CD4-positive, alpha-beta T cell treated with Interleukin-4 for 1 hour (primary cell): Measurements from ENCODE around the gene TTPAL.

Experiments
- DNase-seq, 2 donors: peaks; one replicate each; pipeline ENCODE4 v3.0.0-alpha.2; 2020 to 2022

Gene TTPAL

DNA sequence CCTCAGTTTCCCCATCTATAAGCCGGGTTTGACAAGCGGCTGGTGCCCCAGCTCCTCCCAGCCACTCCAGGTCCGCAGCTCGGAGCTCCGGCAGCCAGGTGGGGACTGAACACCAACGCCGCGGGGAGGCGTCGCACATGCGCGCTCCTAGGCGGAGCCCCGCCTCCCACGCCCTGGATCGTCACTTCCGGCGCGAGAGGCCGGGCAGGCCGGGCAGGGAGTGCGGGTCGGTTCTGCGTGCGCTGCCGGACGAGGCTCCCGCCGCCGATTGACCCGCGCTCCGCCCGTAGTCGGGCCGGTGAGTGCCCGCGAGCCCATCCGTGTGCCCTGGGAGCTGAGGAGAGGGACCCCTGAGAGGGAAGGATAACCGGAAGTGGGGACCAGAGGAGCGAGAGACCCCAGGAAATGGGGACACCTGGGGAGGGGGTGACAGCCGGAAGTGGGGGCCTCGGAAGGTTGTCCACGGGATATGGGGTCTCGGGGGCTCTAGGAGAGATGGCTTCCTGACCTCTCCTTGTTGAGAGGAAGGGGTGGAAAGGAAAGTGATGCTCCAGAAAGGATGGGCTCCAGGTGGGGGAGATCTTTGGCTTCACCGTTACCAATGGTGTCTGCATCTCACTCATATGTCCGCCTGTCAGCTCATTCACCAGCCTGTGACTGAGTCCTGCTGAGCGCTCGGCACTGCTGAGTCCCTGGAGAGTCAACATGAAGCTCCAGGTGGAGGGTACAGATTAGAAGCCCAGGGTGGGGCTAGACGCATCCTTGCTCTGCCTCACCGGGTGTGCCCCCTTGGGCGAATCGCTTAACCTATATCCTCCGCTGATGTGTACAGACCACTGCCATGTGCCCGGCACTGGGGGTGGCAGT is at the start of gene TTPAL:
TTPAL (plus strand) TSS at position 181 of the 867 bp plus-strand sequence. CDS start 4,126 bp downstream, outside the sequence.
- peak; percentile 89 to 90 for DNase-seq

- DNase-seq: no peak
Observed at GRCh38 chr20:44425923-44426322, 49.8 kb upstream of the TTPAL start.

DNA sequence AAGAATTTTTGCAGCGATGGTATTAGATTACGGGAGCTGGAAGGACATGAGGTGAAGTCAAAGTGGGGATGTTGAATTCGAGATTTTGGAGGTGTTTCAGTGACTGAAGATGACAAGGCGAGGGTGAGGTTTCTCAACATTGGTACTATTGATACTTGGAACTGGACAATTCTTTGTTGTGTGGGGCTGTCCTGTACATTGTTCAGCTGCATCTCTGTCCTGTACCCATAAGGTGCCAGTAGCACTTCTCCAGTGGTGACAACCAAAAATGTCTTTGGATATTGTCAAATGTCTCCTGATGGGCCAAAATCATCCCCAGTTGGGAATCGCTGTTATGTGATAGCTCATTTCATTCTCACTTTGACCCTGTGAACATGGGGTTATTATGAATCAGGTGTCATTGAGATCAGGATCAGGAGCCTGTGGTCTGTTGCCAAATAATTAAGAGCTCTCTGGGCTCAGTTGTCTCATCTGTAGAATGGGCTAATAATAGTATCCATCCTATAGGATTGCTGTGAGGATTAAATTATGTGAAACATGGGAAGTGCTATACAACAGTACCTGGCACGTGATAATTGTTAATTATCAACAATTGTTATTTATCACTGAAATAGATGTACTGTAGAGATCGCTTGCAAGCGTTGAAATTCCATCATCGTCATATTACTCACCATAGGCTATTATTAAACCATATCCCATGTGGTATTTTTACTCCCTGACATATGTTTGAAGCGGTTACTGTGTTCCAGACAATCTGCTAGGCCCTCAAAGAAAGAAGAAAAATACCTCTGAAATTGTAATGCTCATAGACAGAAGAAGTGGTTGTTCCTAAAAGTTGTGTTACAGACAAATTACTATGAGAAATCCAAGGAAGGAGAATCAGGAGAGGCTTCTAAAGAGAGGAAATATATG is 48.5 kb upstream of the TTPAL start:
- DNase-seq: no peak

GRCh38 chr20:44427804-44428173 is 47.9 kb upstream of the TTPAL start:
- DNase-seq: no peak

GRCh38 chr20:44428174-44429016 is 47.3 kb upstream of the TTPAL start:
- DNase-seq: no peak

DNA sequence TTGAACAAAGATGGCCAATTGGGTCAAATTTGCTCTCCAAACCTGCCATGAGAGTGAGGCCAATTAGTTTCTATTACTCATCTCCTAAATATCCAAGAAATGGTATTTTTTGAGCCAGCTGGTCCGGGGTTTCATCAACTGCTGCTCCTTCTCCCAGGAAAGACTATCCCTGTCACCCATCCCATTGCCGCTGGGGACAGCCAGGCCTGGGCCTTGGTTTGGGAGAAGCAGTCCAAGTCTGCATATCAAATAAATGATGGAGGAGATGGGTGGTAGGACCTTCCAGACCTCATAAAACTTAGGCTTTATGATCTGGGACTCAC is 46.7 kb upstream of the TTPAL start:
- no peak for DNase-seq

- DNase-seq: no peak
Observed at GRCh38 chr20:44429419-44430269, 46.0 kb upstream of the TTPAL start.

DNA sequence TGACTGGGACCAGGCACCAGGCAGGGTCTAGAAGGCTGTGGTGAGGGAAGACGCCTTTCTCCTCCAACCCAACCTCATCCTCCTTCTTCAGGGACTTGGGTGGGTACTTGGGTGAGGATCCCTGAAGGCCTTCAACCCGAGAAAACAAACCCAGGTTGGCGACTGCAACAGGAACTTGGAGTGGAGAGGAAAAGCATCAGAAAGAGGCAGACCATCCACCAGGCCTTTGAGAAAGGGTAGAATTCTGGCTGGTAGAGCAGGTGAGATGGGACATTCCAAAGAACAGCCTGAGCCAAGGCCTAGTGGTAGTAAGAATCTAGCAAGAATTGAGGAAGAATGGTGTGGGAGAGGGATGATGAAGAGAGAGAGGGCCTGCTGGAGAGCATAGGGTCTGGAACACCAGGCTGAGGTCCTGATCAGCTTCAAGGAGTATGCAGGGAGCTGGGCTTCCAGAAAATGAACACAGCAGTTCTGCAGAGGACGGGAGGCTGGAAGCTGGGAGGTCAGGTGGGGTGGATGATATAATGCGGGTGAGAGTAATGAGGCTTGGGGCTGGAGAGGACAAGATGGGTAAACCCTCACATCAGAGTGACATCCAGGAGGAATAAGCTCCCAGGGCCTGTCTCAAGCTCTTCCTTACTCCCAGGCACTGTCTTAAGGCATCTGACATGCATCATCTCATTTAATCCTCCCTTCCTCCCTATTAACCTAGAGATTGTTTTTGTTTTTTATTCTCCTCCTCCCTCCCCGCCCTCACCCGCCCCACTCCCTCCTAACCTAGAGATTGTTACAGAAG is 45.2 kb upstream of the TTPAL start:
- no peak for DNase-seq

- no peak for DNase-seq
Observed at GRCh38 chr20:44431118-44431501, 44.6 kb upstream of the TTPAL start.

- no peak for DNase-seq
Observed at GRCh38 chr20:44431502-44432234, 44.0 kb upstream of the TTPAL start.

- no peak for DNase-seq
Observed at GRCh38 chr20:44432618-44433577, 42.8 kb upstream of the TTPAL start.

DNA sequence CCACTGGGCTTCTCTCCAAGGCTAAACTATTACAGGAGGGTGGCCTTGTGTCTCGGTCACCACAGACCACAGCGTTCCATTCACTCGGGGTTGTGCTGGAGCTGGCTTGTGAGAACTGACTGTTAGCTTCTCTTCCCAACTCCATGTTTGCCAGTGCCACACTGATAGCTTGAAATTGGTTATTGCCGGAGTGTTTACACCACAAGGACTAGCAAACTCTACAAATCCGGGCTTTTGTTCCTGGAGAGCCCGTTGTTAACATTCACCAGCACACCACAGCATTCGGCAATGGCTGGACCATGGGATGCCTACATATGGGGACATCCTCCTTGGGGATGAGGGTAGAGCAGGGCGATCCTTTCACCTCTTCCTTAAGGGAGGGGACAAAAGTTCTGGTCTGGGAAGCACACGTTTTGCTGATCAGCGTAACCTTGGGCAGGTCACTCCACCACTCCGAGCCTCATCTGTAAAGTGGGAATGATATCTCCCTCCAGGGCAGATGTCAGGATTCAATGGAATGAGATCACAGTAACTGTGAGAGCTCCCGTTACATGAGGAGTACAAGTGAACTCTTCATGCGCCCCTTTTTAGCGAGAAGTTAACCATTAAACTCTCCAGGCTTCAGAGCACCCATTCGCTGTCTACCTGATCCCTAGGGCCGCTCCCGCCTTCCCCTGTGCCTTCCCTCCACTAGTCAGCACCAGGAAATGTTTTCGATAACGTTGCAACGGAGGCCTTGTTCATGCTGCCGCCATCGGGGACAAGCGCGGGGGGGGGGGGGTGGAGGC is 41.7 kb upstream of the TTPAL start:
- no peak for DNase-seq

DNA sequence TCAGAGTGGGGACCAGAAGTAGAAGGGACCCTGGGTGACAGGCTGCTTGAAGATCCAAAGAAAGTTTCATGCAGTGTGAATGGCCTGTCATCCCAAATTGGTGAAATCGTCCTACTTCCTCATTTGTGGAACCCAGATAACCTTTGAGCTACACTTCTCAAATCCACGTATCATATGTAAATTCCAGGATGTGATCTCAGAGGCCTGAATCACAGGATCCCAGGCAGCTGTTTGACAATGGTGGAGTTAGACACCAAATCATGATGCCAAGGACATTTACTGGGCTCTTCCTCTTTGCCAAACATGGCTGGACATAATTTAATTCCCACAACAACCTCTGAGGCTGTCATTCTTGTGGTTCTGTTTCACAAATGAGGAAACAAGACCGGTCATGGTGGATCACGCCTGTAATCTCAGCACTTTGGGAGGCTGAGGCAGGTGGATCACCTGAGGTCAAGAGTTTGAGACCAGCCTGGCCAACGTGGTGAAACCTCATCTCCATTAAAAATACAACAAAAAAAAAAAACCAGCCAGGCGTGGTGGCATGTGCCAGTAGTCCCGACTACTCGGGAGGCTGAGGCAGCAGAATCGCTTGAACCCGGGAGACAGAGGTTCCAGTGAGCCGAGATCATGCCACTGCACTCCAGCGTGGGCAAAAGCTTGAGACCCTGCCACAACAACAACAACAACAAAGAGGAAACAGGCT is 39.9 kb upstream of the TTPAL start:
- no peak for DNase-seq

GRCh38 chr20:44436393-44436792 is 39.3 kb upstream of the TTPAL start:
- no peak for DNase-seq

DNA sequence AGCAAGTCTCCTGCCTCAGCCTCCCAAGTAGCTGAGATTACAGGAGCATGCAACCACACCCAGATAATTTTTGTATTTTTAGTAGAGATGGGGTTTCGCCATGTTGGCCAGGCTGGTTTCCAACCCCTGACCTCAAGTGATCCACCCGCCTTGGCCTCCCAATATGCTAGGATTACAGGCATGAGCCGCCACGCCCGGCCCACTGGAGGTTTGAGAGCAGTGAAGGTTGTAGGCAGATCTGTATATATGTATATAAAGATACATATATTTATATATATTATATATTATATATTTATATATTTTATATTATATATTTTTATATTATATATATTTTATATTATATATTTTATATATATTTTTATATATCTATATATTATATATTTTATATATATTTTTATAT is 38.2 kb upstream of the TTPAL start:
- no peak for DNase-seq

DNA sequence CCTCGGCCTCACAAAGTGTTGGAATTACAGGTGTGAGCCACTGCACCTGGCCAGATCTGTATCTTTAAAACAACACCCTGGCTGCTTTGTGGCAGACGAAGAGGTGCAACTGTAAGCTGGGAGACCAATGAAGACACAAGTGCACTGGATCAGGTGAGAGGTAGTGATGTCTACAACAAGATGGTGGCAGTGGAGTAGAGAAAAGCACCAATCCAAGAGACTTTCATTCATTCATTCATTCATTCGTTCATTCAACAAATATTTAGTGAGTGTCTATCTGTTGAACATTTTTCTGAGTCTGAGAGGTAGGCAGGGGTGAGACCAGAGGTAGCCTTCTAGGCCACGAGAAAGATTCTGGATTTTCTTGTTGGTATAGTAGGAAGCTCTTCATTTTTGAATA is 36.9 kb upstream of the TTPAL start:
- no peak for DNase-seq

- DNase-seq: no peak
Observed at GRCh38 chr20:44439318-44439717, 36.4 kb upstream of the TTPAL start.
